K562 (cell line): Measurements from ENCODE around the gene CD300A. TPM values are rescaled to one million over a fixed set of nuclear protein-coding genes. Genes with fewer than 3 reads are reported as not detected.

Experiments used
- ARID2 ChIP-seq: fragments of 450-650 bp; IDR thresholded peaks from 2 replicates; pipeline ENCODE4 v1.6.1; 2017; ENCODE audit warnings: antibody characterized with exemption, mild to moderate bottlenecking
- CREM ChIP-seq: IDR thresholded peaks from 2 replicates; pipeline ENCODE4 v1.6.1; 2014; ENCODE audit warnings: antibody characterized with exemption, low read depth
- ETV6 ChIP-seq, 3 experiments: fragments of 150-350 bp in 1 of 3; sonication (generic) in 1 of 3; formaldehyde crosslinking in 1 of 3; IDR thresholded peaks; 2 replicates each; pipeline versions ENCODE4 v1.6.1 to v1.8.0; 2014 to 2022; ENCODE audit warnings: borderline replicate concordance in 2 of 3, low read depth in 2 of 3, antibody characterized with exemption in 1 of 3, low read length in 1 of 3, mild to moderate bottlenecking in 1 of 3, missing genetic modification reagents in 1 of 3
- FOXP1 ChIP-seq: sonication (generic); formaldehyde crosslinking; IDR thresholded peaks from 2 replicates; pipeline ENCODE4 v1.8.0; 2022; ENCODE audit warnings: mild to moderate bottlenecking, missing genetic modification reagents
- HSF4 ChIP-seq: fragments of 250-450 bp; sonication (Bioruptor Pico); IDR thresholded peaks from 2 replicates; pipeline ENCODE4 v2.1.2; 2022; ENCODE audit warnings: mild to moderate bottlenecking, moderate library complexity, borderline replicate concordance
- KLF6 ChIP-seq: fragments of 250-450 bp; sonication (Bioruptor Pico); IDR thresholded peaks from 2 replicates; pipeline ENCODE4 v1.4.0; 2020; ENCODE audit warnings: mild to moderate bottlenecking, moderate library complexity, borderline replicate concordance
- NCOR1 ChIP-seq: fragments of 450-650 bp; IDR thresholded peaks from 2 replicates; pipeline ENCODE4 v1.6.1; 2016; ENCODE audit warnings: mild to moderate bottlenecking, moderate library complexity
- NFE2 ChIP-seq: IDR thresholded peaks from 2 replicates; pipeline ENCODE4 v1.6.1; 2014; ENCODE audit warnings: antibody characterized with exemption, low read depth
- NRF1 ChIP-seq, 2 experiments: fragments of 450-650 bp; IDR thresholded peaks in 1 of 2; conservative IDR thresholded peaks in 1 of 2; 2 replicates each; pipeline ENCODE4 v1.6.1; 2014; ENCODE audit warnings: mild to moderate bottlenecking in 2 of 2
- NUFIP1 ChIP-seq: fragments of 450-650 bp; IDR thresholded peaks from 2 replicates; pipeline ENCODE4 v1.6.1; 2018; ENCODE audit not compliant: partially characterized antibody
- POLR2B ChIP-seq: fragments of 450-650 bp; IDR thresholded peaks from 2 replicates; pipeline ENCODE4 v1.6.1; 2018; ENCODE audit warnings: low read depth; ENCODE audit not compliant: partially characterized antibody
- TEAD1 ChIP-seq, 2 experiments: fragments of 450-650 bp in 1 of 2; sonication (generic) in 1 of 2; formaldehyde crosslinking; IDR thresholded peaks; 2 replicates each; pipeline versions ENCODE4 v1.4.0 to v1.8.0; 2020 to 2022; ENCODE audit warnings: mild to moderate bottlenecking in 2 of 2, missing genetic modification reagents in 1 of 2
- TRIM28 ChIP-seq: fragments of 450-650 bp; IDR thresholded peaks from 2 replicates; pipeline ENCODE4 v1.6.1; 2017
- ZC3H4 ChIP-seq: sonication (generic); formaldehyde crosslinking; IDR thresholded peaks from 2 replicates; pipeline ENCODE4 v1.9.0; 2021; ENCODE audit warnings: missing genetic modification reagents, borderline replicate concordance
- ZNF140 ChIP-seq: fragments of 250-450 bp; sonication (Bioruptor Pico); IDR thresholded peaks from 2 replicates; pipeline ENCODE4 v1.8.0; 2021; ENCODE audit warnings: moderate library complexity, mild to moderate bottlenecking, inconsistent platforms
- ZNF143 ChIP-seq: sonication (generic); formaldehyde crosslinking; IDR thresholded peaks from 2 replicates; pipeline ENCODE4 v1.9.0; 2022; ENCODE audit warnings: mild to moderate bottlenecking, missing genetic modification reagents
- polyA plus RNA-seq, 8 experiments: library from polyadenylated mRNA; depleted of rRNA in 4 of 8; stranded (reverse) in 5 of 8; unstranded in 3 of 8; fragments of >200 nt; fragmentation: Nextera tagmentation in 2 of 8; fragmentation: Illumina TruSeq in 1 of 8; extraction: Ambion mirVana in 2 of 8; extraction: Trizol in 1 of 8; gene quantifications; 2 replicates each; pipeline versions ENCODE4 v1.2.1 to v1.2.3, GENCODE V29; 2011 to 2014; ENCODE audit warnings: inconsistent platforms in 1 of 8, missing spikeins in 1 of 8
- total RNA-seq, 7 experiments: library from RNA; depleted of rRNA in 6 of 7; stranded (reverse); fragments of >200 nt in 6 of 7; fragmentation: Illumina TruSeq in 2 of 7; extraction: Trizol in 2 of 7; gene quantifications; 2 replicates each; pipeline versions ENCODE4 v1.2.1 to v1.2.3, GENCODE V29; 2011 to 2021; ENCODE audit warnings: low replicate concordance in 1 of 7
- TF ChIP-seq, protein P1 (sequence below): IDR thresholded peaks from 2 replicates; pipeline ENCODE4 v1.6.1; 2016; ENCODE audit warnings: missing genetic modification characterization, missing compliant biosample characterization
- TF ChIP-seq, protein P2 (sequence below): fragments of 250-450 bp; sonication (Bioruptor Pico); IDR thresholded peaks from 2 replicates; pipeline ENCODE4 v1.4.0; 2020; ENCODE audit warnings: borderline replicate concordance
- TF ChIP-seq, protein P3 (sequence below): fragments of 250-450 bp; sonication (Bioruptor Pico); IDR thresholded peaks from 2 replicates; pipeline ENCODE4 v1.4.0; 2020; ENCODE audit warnings: mild to moderate bottlenecking, moderate library complexity
- TF ChIP-seq, protein P4 (sequence below): sonication (generic); formaldehyde crosslinking; IDR thresholded peaks from 2 replicates; pipeline ENCODE4 v1.8.1; 2022; ENCODE audit warnings: missing genetic modification reagents
- TF ChIP-seq, protein P5 (sequence below): sonication (generic); formaldehyde crosslinking; IDR thresholded peaks from 2 replicates; pipeline ENCODE4 v1.8.0; 2022; ENCODE audit warnings: missing genetic modification reagents, mild to moderate bottlenecking, borderline replicate concordance

The CD300A gene
- total and polyA plus RNA-seq, 9 of the 15 experiments (the other 6 are each of a cell fraction or from before 2014, with no cell fraction given) = 0.21 to 1.7 (median 0.41) TPM; not detected in 1

DNA sequence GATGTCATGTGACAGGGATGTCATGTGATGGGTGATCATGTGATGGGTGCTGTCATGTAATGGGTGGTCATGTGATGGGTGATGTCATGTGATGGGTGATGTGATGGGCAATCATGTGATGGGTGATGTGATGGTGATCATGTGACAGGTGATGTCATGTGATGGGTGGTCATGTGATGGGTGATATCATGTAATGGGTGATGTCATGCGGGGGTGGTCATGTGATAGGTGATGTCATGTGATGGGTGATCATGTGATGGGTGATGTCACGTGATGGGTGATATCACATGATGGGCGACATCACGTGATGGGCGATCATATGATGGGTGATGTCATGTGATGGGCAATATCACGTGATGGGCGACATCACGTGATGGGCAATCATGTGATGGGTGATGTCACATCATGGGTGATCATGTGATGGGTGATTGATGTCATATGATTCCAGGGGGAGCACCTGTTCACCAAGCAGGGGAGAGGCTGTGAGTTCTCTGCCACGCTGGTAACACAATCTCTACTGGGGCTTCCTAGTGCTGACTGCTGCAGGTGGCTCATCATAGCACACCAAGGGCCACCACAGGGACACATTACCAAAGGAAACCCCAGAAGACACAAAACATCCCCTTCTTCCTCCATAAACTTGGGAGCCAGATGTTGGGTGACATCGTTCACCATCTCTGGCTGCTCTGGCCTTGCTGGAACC lies 48.3 kb downstream of the CD300A start (continued):
- TF ChIP-seq, protein P1, sequence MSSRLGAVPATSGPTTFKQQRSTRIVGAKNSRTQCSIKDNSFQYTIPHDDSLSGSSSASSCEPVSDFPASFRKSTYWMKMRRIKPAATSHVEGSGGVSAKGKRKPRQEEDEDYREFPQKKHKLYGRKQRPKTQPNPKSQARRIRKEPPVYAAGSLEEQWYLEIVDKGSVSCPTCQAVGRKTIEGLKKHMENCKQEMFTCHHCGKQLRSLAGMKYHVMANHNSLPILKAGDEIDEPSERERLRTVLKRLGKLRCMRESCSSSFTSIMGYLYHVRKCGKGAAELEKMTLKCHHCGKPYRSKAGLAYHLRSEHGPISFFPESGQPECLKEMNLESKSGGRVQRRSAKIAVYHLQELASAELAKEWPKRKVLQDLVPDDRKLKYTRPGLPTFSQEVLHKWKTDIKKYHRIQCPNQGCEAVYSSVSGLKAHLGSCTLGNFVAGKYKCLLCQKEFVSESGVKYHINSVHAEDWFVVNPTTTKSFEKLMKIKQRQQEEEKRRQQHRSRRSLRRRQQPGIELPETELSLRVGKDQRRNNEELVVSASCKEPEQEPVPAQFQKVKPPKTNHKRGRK = no peak
- TF ChIP-seq, protein P2, sequence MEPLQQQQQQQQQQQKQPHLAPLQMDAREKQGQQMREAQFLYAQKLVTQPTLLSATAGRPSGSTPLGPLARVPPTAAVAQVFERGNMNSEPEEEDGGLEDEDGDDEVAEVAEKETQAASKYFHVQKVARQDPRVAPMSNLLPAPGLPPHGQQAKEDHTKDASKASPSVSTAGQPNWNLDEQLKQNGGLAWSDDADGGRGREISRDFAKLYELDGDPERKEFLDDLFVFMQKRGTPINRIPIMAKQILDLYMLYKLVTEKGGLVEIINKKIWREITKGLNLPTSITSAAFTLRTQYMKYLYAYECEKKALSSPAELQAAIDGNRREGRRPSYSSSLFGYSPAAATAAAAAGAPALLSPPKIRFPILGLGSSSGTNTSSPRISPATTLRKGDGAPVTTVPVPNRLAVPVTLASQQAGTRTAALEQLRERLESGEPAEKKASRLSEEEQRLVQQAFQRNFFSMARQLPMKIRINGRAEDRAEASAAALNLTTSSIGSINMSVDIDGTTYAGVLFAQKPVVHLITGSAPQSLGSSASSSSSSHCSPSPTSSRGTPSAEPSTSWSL (CRISPR knock-in tag) = no peak
- TF ChIP-seq NCOR1 = peak; percentile 33; the same call in 1 of the 2 replicates
- no peak for TF ChIP-seq KLF6
- no peak for TF ChIP-seq NRF1 (conservative IDR thresholded peaks at IDR 0.05 in 1 of 2, IDR thresholded peaks at IDR 0.05 in 1 of 2)
- TF ChIP-seq ZNF140 (CRISPR knock-in tag) = no peak
- TF ChIP-seq TRIM28 = no peak
- TF ChIP-seq TEAD1 (CRISPR knock-in tag; IDR thresholded peaks at IDR 0.05) = no peak; a peak in 1 of 4 replicates
- TF ChIP-seq, protein P3, sequence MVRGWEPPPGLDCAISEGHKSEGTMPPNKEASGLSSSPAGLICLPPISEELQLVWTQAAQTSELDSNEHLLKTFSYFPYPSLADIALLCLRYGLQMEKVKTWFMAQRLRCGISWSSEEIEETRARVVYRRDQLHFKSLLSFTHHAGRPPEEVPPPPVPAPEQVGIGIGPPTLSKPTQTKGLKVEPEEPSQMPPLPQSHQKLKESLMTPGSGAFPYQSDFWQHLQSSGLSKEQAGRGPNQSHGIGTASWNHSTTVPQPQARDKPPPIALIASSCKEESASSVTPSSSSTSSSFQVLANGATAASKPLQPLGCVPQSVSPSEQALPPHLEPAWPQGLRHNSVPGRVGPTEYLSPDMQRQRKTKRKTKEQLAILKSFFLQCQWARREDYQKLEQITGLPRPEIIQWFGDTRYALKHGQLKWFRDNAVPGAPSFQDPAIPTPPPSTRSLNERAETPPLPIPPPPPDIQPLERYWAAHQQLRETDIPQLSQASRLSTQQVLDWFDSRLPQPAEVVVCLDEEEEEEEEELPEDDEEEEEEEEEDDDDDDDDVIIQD (CRISPR knock-in tag) = no peak
- TF ChIP-seq ETV6 (IDR thresholded peaks at IDR 0.05; ENCODE audit: borderline replicate concordance in 1 of 2, low read depth in 2 of 2, low read length in 1 of 2) = peak in 1 of 2 experiments; percentile 16; a peak in 1 of 4 replicates
- no peak for TF ChIP-seq ETV6 (CRISPR knock-in tag; IDR thresholded peaks at IDR 0.05; ENCODE audit: borderline replicate concordance)
- TF ChIP-seq ARID2 = no peak
- no peak for TF ChIP-seq ZC3H4 (CRISPR knock-in tag)
- no peak for TF ChIP-seq NFE2
- TF ChIP-seq, protein P4, sequence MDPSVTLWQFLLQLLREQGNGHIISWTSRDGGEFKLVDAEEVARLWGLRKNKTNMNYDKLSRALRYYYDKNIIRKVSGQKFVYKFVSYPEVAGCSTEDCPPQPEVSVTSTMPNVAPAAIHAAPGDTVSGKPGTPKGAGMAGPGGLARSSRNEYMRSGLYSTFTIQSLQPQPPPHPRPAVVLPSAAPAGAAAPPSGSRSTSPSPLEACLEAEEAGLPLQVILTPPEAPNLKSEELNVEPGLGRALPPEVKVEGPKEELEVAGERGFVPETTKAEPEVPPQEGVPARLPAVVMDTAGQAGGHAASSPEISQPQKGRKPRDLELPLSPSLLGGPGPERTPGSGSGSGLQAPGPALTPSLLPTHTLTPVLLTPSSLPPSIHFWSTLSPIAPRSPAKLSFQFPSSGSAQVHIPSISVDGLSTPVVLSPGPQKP (CRISPR knock-in tag) = no peak
- TF ChIP-seq HSF4 (CRISPR knock-in tag) = no peak
- TF ChIP-seq FOXP1 (CRISPR knock-in tag) = no peak
- TF ChIP-seq ZNF143 (CRISPR knock-in tag) = no peak; the same call in 1 of the 2 replicates
- TF ChIP-seq, protein P5, sequence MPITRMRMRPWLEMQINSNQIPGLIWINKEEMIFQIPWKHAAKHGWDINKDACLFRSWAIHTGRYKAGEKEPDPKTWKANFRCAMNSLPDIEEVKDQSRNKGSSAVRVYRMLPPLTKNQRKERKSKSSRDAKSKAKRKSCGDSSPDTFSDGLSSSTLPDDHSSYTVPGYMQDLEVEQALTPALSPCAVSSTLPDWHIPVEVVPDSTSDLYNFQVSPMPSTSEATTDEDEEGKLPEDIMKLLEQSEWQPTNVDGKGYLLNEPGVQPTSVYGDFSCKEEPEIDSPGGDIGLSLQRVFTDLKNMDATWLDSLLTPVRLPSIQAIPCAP (CRISPR knock-in tag) = no peak
- TF ChIP-seq CREM = peak; percentile 72; the same call in 1 of the 2 replicates
- no peak for TF ChIP-seq NUFIP1
- no peak for TF ChIP-seq POLR2B
